OCI-LY7 (cell line): Measurements from ENCODE around the gene RPL37. TPM values are rescaled to one million over a fixed set of nuclear protein-coding genes. Genes with fewer than 3 reads are reported as not detected.

ENCODE experiments used
- BruUV-seq: library from RNA; stranded (reverse); fragments of 400-500 nt; replicated peaks from 2 replicates; lab custom pipeline; 2021; lab: Mats Ljungman, UMichigan
- CTCF ChIA-PET: fragments of 300-600 bp; sonication (Branson Sonifier 250); formaldehyde crosslinking; loops from one replicate; lab custom pipeline; 2022; ENCODE audit warnings: antibody characterized with exemption; ENCODE audit not compliant: unreplicated experiment; lab: Charles Lee
- POLR2A ChIA-PET: fragments of 300-600 bp; sonication (Branson Sonifier 250); formaldehyde crosslinking; loops from one replicate; lab custom pipeline; 2022; ENCODE audit warnings: antibody characterized with exemption; lab: Charles Lee
- DNase-seq: peaks from one replicate; pipeline ENCODE4 v3.0.0-alpha.2; 2015; ENCODE audit warnings: low spot score
- H2AFZ ChIP-seq: fragments of 200-600 bp; sonication (generic), shearing (Covaris generic); 2 replicates; pipeline ENCODE4 v1.6.1; 2014; ENCODE audit warnings: mild to moderate bottlenecking, antibody characterized with exemption, low read length, moderate library complexity
- H3K27ac ChIP-seq: fragments of 200-600 bp; sonication (generic); 2 replicates; pipeline ENCODE4 v1.5.1; 2014; ENCODE audit warnings: mixed run types, low read depth, mild to moderate bottlenecking, moderate library complexity, low read length, inconsistent platforms; ENCODE audit not compliant: poor library complexity, severe bottlenecking
- H3K36me3 ChIP-seq: fragments of 200-600 bp; sonication (generic); 2 replicates; pipeline ENCODE4 v1.6.1; 2014; ENCODE audit warnings: mild to moderate bottlenecking, antibody characterized with exemption, low read length, moderate library complexity, mixed read lengths; ENCODE audit not compliant: insufficient read depth
- H3K4me1 ChIP-seq: fragments of 200-600 bp; sonication (generic); 2 replicates; pipeline ENCODE4 v1.5.1; 2014; ENCODE audit warnings: mild to moderate bottlenecking, low read length; ENCODE audit not compliant: insufficient read depth, poor library complexity, severe bottlenecking
- H3K4me2 ChIP-seq: fragments of 200-600 bp; sonication (generic); 2 replicates; pipeline ENCODE4 v1.6.1; 2014; ENCODE audit warnings: mild to moderate bottlenecking, low read length
- H3K4me3 ChIP-seq: fragments of 200-600 bp; sonication (generic); 2 replicates; pipeline ENCODE4 v1.5.1; 2014; ENCODE audit warnings: mild to moderate bottlenecking, low read depth, low read length; ENCODE audit not compliant: poor library complexity, severe bottlenecking
- H3K79me2 ChIP-seq: fragments of 200-600 bp; sonication (generic); 2 replicates; pipeline ENCODE4 v1.6.1; 2016; ENCODE audit warnings: low read depth, mild to moderate bottlenecking, low read length, moderate library complexity, mixed read lengths; ENCODE audit not compliant: insufficient read depth
- H3K9me2 ChIP-seq: fragments of 200-600 bp; sonication (generic); 2 replicates; pipeline ENCODE4 v1.6.1; 2016; ENCODE audit warnings: mild to moderate bottlenecking, low read length, mixed read lengths; ENCODE audit not compliant: insufficient read depth
- H3K9me3 ChIP-seq: fragments of 200-600 bp; sonication (generic); 2 replicates; pipeline ENCODE4 v1.6.1; 2014; ENCODE audit warnings: mild to moderate bottlenecking, mixed run types, low read length, mixed read lengths
- H4K20me1 ChIP-seq: fragments of 200-600 bp; sonication (generic); 2 replicates; pipeline ENCODE4 v1.6.1; 2014; ENCODE audit warnings: mild to moderate bottlenecking, antibody characterized with exemption, low read length, moderate library complexity, mixed read lengths; ENCODE audit not compliant: insufficient read depth
- CTCF ChIP-seq: fragments of 200-600 bp; sonication (generic); conservative IDR thresholded peaks from 2 replicates; pipeline ENCODE4 v1.5.1; 2014; ENCODE audit warnings: mild to moderate bottlenecking, antibody characterized with exemption, low read length, moderate library complexity, mixed read lengths
- EZH2phosphoT487 ChIP-seq: fragments of 200-600 bp; sonication (generic); IDR thresholded peaks from 2 replicates; pipeline ENCODE4 v1.6.1; 2018; ENCODE audit warnings: low read depth, borderline replicate concordance, mild to moderate bottlenecking, mixed run types, antibody characterized with exemption, low read length, moderate library complexity, mixed read lengths
- intact Hi-C: fragments of 100-400 bp; cut with micrococcal nuclease; formaldehyde crosslinking; loops from one replicate; pipeline ENCODE4 v1.10.0; 2022; ENCODE audit not compliant: unreplicated experiment
- total RNA-seq, 2 experiments: library from RNA; depleted of rRNA in 1 of 2; stranded (reverse); fragments of >200 nt in 1 of 2; shearing (Covaris generic) in 1 of 2; gene quantifications; 2 replicates each; pipeline ENCODE4 v1.2.3, GENCODE V29; 2014 to 2022

Gene RPL37
- total RNA-seq, 2 experiments from 2014 or later = 1,905 to 2,779 TPM

GRCh38 chr5:40846371-40846770 is 11.3 kb upstream of the RPL37 start:
- CTCF ChIA-PET = no interaction called here
- H3K79me2 ChIP-seq = no peaks in the 10 kb centered on the region
- intact Hi-C loops = no loop called here

GRCh38 chr5:40844565-40844964 is 9.5 kb upstream of the RPL37 start:
- no peaks in the 10 kb centered on the region for H3K79me2 ChIP-seq
- DNase-seq = no peak
- H2AFZ ChIP-seq = no peak overlapping the region
- intact Hi-C loops = no loop called here
- POLR2A ChIA-PET = interaction anchor here (0.7 kb wide), 1 partner anchor 155 kb away, joined by 3 read pairs; no protein-coding TSS in a partner anchor
- peaks cover 13% of the 10 kb centered on the region for H3K4me1 ChIP-seq
- H3K9me3 ChIP-seq = no peaks in the 10 kb centered on the region
- no peaks in the 10 kb centered on the region for H3K36me3 ChIP-seq
- H3K4me3 ChIP-seq = no peak overlapping the region
- H3K9me2 ChIP-seq = no peaks in the 10 kb centered on the region
- CTCF ChIA-PET = no interaction called here
- no peak overlapping the region for H3K4me2 ChIP-seq
- no peak overlapping the region for H3K27ac ChIP-seq
- no peaks in the 10 kb centered on the region for H4K20me1 ChIP-seq
- no peak for TF ChIP-seq CTCF
- no peak for TF ChIP-seq EZH2phosphoT487
- BruUV-seq = no TSS peak

More at GRCh38 chr5:40846371-40846770, 11.3 kb upstream of the RPL37 start:
- Histone ChIP-seq H3K4me2 (no peak overlapping the region), H3K9me3 (no peaks in the 10 kb centered on the region), H3K27ac (no peak overlapping the region), H3K36me3 (no peaks in the 10 kb centered on the region), H3K4me3 (no peak overlapping the region), H3K4me1 (peaks cover 6% of the 10 kb centered on the region), H4K20me1 (no peaks in the 10 kb centered on the region), H2AFZ (no peak overlapping the region), H3K9me2 (no peaks in the 10 kb centered on the region)
- POLR2A ChIA-PET = no interaction called here
- TF ChIP-seq CTCF = no peak
- no peak for TF ChIP-seq EZH2phosphoT487
- no TSS peak for BruUV-seq
- DNase-seq = no peak

GRCh38 chr5:40842351-40842750 is 7.3 kb upstream of the RPL37 start:
- Histone ChIP-seq H2AFZ (peak overlapping the region; percentile 99; the same call in 1 of the 2 replicates), H3K36me3 (no peaks in the 10 kb centered on the region), H3K79me2 (no peaks in the 10 kb centered on the region), H3K9me3 (no peaks in the 10 kb centered on the region), H4K20me1 (no peaks in the 10 kb centered on the region), H3K27ac (no peak overlapping the region), H3K4me2 (peak overlapping the region; percentile 68), H3K4me1 (peaks cover 14% of the 10 kb centered on the region), H3K9me2 (no peaks in the 10 kb centered on the region), H3K4me3 (peak overlapping the region; percentile 59)
- CTCF ChIA-PET = no interaction called here
- BruUV-seq = no TSS peak
- POLR2A ChIA-PET = interaction anchor here (0.7 to 1.4 kb wide), 5 partner anchors 9 to 102 kb away, joined by 3 to 4 read pairs (median 3); no protein-coding TSS in a partner anchor
- intact Hi-C loops = loop anchor here (1.0 kb wide), 1 partner anchor 47 kb away; no protein-coding TSS in a partner anchor
- TF ChIP-seq CTCF (no peak), EZH2phosphoT487 (no peak)
- DNase-seq = no peak
